Gastroesophageal sphincter (tissue), 3 donors: Measurements from ENCODE around the gene KLHDC8A.

Experiments used
- POLR2A ChIP-seq, 2 donors: fragments of 450-650 bp; IDR thresholded peaks; one replicate each; pipeline ENCODE4 v1.6.1; 2017; ENCODE audit warnings: antibody characterized with exemption in 2 of 2, mild to moderate bottlenecking in 2 of 2, moderate library complexity in 1 of 2
- TF ChIP-seq, protein P1 (sequence below), 4 experiments: fragments of 200-600 bp in 2 of 4; fragments of 450-650 bp in 2 of 4; sonication (generic) in 1 of 4; IDR thresholded peaks; one replicate each; pipeline ENCODE4 v1.5.1; 2017 to 2019; ENCODE audit warnings: antibody characterized with exemption in 4 of 4, mild to moderate bottlenecking in 2 of 4, moderate library complexity in 2 of 4

DNA sequence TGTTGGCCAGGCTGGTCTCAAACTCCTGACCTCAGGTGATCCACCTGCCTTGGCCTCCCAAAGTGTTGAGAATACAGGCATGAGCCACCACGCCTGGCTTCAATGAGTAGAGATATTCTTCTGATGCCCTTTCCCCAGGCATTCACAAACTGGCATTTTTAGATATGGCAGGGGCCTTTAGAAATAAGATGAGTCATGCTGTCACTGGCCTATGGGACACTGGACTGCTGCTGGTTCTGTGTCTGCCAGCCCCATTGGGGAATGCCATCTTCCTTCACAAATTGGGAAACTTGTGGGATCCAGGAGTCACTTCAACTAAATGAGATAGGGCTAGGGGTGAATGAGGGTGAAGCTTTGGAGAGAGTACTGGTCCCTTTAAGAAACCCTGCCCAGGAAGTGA lies 16.0 kb downstream of the KLHDC8A start:
- TF ChIP-seq, protein P1, sequence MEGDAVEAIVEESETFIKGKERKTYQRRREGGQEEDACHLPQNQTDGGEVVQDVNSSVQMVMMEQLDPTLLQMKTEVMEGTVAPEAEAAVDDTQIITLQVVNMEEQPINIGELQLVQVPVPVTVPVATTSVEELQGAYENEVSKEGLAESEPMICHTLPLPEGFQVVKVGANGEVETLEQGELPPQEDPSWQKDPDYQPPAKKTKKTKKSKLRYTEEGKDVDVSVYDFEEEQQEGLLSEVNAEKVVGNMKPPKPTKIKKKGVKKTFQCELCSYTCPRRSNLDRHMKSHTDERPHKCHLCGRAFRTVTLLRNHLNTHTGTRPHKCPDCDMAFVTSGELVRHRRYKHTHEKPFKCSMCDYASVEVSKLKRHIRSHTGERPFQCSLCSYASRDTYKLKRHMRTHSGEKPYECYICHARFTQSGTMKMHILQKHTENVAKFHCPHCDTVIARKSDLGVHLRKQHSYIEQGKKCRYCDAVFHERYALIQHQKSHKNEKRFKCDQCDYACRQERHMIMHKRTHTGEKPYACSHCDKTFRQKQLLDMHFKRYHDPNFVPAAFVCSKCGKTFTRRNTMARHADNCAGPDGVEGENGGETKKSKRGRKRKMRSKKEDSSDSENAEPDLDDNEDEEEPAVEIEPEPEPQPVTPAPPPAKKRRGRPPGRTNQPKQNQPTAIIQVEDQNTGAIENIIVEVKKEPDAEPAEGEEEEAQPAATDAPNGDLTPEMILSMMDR (IDR thresholded peaks at IDR 0.05), result no peak
- no peak for TF ChIP-seq POLR2A (IDR thresholded peaks at IDR 0.05)
